Bronchial epithelial cell (primary cell): ENCODE results near the gene WDR82. TPM values are rescaled to one million over a fixed set of nuclear protein-coding genes. Genes with fewer than 3 reads are reported as not detected.

ENCODE experiments used
- DNase-seq: peaks from one replicate; pipeline ENCODE4 v3.0.0-alpha.2; 2010; ENCODE audit warnings: low read depth
- FAIRE-seq: peaks from 2 replicates; lab custom pipeline; 2011; peaks lifted over from hg19 to GRCh38; lab: Jason Lieb, UNC
- H3K27me3 ChIP-seq: 2 replicates; pipeline ENCODE4 v1.5.1; 2011; ENCODE audit warnings: low read length; ENCODE audit not compliant: control insufficient read depth, insufficient read depth
- H3K36me3 ChIP-seq: 2 replicates; pipeline ENCODE4 v1.5.1; 2011; ENCODE audit warnings: low read length; ENCODE audit not compliant: control insufficient read depth, insufficient read depth
- H3K4me3 ChIP-seq: 2 replicates; pipeline ENCODE4 v1.5.1; 2011; ENCODE audit warnings: mild to moderate bottlenecking, low read depth, low read length, control low read depth
- total RNA-seq: library from RNA; depleted of rRNA; stranded (reverse); fragments of >200 nt; gene quantifications from 2 replicates; pipeline ENCODE4 v1.2.1, GENCODE V29; 2014
- TF ChIP-seq, protein P1 (sequence below): IDR thresholded peaks from 2 replicates; pipeline ENCODE4 v1.5.1; 2011; ENCODE audit warnings: mild to moderate bottlenecking, moderate library complexity, low read length, control low read depth, inconsistent platforms; ENCODE audit not compliant: insufficient read depth, severe bottlenecking

WDR82 gene
- total RNA-seq, 1 donor from 2014 or later, result 61.3 TPM

DNA sequence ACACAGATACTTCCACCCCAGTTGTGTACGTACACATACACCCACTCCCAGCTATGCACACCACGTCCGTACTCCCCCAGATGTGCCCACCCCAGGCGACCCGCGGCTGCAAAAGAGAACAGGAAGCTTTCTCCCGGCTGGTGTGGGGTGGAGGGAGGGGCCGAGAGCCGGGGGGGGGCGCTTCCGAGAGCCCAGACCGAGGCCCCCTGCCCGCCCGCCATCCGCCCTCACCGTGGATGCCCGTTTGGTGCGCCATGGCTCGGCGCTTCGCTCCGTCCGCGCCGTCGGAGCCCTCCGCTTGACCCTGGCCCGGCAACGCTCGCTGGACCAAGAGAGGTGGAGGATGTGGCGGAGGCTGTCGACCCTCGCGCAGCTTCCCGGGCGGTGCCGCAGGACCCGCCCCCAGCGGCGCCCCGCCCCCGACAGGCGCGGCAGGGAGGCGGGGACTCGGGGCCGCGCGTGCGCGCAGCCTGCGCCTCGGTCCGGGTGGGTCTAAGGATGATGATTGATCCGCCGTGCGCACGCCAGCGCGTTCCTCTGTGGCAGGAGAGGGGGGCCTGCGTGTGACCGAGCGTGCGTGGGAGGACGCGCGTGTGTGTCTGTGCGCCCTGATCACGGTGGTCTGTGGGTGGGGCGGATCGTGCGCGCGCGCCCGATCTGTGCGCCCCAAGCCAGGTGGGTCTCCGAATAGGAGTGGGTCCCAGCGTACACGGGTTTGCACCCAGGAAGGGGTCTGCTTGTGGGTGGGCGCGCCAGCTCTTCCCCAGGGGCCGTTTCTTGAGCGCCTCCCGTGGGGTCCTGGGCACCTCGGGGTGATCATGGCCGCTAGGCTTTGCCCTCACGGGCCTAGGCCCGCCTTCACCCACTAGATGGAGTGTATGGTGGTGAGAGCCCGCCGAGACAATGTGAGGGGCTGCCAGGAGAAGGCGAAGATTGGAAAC is 39.4 kb downstream of the WDR82 start, which contains the start of gene TWF2:
Gene TWF2, minus strand, starts transcription at position 398 of the 941 bp plus-strand sequence. Its CDS starts 142 bp downstream, at position 256.
- Histone ChIP-seq H3K4me3 (peak within 1 kb of the TSS; percentile 94), H3K36me3 (peaks cover 11% of the 10 kb centered on the region), H3K27me3 (no peaks in the 10 kb centered on the region)
- DNase-seq, result peak; percentile 52
- FAIRE-seq, result no peak
- TF ChIP-seq, protein P1, sequence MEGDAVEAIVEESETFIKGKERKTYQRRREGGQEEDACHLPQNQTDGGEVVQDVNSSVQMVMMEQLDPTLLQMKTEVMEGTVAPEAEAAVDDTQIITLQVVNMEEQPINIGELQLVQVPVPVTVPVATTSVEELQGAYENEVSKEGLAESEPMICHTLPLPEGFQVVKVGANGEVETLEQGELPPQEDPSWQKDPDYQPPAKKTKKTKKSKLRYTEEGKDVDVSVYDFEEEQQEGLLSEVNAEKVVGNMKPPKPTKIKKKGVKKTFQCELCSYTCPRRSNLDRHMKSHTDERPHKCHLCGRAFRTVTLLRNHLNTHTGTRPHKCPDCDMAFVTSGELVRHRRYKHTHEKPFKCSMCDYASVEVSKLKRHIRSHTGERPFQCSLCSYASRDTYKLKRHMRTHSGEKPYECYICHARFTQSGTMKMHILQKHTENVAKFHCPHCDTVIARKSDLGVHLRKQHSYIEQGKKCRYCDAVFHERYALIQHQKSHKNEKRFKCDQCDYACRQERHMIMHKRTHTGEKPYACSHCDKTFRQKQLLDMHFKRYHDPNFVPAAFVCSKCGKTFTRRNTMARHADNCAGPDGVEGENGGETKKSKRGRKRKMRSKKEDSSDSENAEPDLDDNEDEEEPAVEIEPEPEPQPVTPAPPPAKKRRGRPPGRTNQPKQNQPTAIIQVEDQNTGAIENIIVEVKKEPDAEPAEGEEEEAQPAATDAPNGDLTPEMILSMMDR, result peak; percentile 52

DNA sequence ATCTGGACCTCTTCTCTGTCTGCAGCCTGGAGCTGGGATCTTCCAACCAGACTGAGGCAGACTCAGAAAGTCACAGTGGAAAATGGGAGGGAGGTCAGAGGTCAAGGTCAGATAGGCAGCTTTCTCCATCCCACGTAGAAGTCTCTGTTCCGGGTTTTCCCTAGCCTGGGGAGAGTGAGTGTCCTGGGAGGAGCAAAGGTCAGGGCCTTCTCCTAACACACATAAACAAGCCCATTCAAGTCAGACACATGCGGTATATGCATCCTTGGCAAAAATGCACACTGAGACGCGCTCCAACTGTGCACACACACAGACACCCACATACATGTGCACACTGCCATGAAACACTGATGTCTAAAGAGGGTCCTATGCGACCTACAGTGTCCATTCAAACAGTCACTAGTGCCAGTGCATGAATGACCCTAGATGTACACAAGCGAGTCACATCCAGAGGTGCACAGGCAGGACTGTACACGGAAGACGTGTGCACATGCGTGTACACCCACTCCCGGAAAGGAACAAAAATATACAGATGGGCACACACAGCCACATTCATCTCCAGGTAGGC is 40.2 kb downstream of the WDR82 start:
- Histone ChIP-seq H3K4me3 (peak overlapping the region; percentile 94), H3K27me3 (no peaks in the 10 kb centered on the region), H3K36me3 (peaks cover 11% of the 10 kb centered on the region)
- FAIRE-seq, result peak; percentile 7
- DNase-seq, result no peak
- TF ChIP-seq, protein P1, result no peak

DNA sequence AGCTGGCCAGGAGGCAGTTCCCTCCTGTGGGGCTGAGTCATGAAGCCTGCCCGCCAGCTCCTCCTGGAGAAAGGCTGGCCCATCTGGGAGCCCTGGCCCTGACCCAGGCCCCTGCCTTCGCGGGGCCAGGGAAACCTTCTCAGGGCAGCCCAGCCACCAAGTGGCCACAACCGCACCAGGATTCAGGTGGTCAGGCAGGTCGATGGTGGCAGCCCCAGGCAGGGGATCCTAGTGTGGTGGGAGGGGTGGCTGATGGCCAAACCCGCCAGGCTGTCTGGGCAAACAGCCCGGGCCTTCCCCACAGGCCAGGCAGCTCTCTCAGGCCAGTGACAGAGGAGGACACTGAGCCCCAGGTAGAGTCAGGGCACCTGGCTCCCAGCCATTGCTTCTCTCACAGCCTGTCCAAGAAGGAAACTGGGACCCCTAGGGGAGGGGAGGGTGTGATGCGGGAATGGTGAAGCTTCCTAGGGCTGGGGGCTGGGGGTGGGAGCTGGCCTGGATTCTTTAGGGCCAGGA is 40.7 kb downstream of the WDR82 start:
- Histone ChIP-seq H3K27me3 (no peaks in the 10 kb centered on the region), H3K4me3 (no peak overlapping the region), H3K36me3 (peaks cover 11% of the 10 kb centered on the region)
- TF ChIP-seq, protein P1, result no peak
- DNase-seq, result peak; percentile 68
- FAIRE-seq, result no peak

DNA sequence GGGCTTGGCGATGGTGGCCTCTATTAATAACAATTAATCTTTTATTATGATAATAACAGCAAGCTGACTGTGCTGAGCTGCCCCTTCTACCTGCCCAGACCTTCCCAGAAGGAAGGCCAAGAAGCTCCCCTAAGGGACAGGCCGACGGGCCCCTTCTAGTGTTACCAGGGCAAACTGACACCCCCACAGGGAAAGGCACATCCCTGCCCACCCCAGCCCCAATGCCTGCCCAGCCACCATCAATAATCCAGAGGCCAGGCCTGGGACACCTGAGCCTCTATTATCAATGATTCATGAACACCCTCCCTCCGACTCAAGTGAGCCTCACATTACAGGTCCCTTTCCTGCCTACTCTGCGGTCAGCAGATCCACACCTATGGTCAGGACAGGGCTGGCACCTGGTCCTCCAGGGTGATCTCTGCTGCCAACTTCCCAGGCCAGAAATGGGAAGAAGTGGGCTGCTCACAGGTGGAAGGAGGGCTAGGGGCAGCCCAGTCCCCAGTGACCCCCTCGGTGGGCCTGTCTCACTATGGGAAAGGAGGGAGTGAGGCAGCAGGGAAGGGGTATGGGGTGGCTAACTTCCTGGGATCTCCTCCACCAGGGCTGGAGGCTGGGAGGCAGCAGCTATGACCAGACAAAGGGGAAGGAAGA is 41.3 kb downstream of the WDR82 start:
- TF ChIP-seq, protein P1, result no peak
- H3K36me3 ChIP-seq, result peaks cover 11% of the 10 kb centered on the region
- H3K27me3 ChIP-seq, result no peaks in the 10 kb centered on the region
- no peak overlapping the region for H3K4me3 ChIP-seq
- FAIRE-seq, result no peak
- no peak for DNase-seq

DNA sequence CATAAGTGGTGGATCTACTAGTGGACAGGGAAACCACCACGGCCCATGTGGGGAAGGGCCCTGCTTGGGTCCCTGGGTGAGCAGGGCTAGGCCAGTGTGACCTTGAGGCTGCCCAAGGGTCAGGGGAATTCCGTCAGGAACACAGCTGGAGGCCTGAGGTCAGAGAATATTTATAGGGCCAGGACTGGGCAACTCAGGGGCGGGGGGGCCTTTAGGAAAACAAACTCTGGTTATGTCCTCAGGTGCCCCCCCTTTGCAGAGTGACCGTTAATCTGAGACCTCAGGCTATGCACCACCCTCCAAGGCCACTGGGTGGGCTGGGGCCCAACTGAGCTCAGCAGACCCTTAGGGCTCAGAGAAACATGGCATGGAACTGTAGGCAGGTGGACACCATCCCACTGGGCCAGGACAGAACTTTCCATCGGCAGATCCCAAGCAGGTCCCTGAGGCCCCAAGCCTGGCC is 42.0 kb downstream of the WDR82 start:
- FAIRE-seq, result no peak
- Histone ChIP-seq H3K4me3 (no peak overlapping the region), H3K36me3 (peaks cover 11% of the 10 kb centered on the region), H3K27me3 (no peaks in the 10 kb centered on the region)
- TF ChIP-seq, protein P1, result no peak
- DNase-seq, result no peak
